Epithelial cell of esophagus (primary cell): Measurements from ENCODE around the gene DZIP1L.
A peak's percentile ranks its signal among the peaks of the same experiment; 100 is the strongest.

ENCODE experiments used
- DNase-seq: peaks from one replicate; pipeline ENCODE4 v3.0.0; 2010; ENCODE audit warnings: low read depth
- H3K4me3 ChIP-seq: 2 replicates; pipeline ENCODE4 v1.5.1; 2011; ENCODE audit warnings: mild to moderate bottlenecking, low read length, control low read depth
- TF ChIP-seq, protein P1 (sequence below): IDR thresholded peaks from 2 replicates; pipeline ENCODE4 v1.5.1; 2011; ENCODE audit warnings: low read depth, mild to moderate bottlenecking, low read length, control low read depth, inconsistent platforms; ENCODE audit not compliant: insufficient read depth; ENCODE audit errors: missing control alignments

DZIP1L gene

DNA sequence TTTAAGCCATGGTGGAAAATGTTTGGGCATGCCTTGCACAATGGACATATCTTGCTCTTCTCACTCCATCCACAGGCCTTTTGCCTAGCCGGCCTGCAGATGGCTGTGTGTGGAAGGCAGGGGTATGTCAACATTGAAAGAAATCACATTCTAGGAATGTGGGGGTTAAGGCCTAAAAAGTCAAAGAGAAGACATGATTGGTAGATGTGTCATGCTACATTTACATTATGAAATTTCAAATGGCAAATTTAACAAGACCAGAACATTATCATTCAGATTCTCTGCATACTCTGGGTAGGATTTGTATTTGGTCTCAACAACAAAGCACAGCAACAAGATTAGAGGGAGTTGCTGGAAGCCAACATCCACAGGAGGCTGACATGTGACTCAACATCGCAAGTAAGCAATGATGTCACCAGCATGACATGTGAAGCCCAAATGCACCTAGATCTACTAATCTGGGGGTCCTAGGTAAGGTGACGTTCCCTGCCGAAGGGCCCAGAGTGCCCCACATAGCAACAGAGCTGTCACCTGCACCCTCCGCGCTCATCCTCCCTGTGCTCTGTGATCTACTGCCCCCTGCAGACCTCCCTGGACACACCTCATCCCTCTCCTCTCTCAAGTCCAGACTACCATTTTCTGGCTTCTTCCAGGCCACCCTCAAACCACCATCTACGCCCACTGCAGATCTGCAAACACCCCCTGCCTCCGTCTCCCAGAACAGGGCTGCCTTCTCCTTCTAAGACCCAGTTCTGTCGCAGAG, 66.1 kb downstream of the DZIP1L start:
- DNase-seq = no peak

DNA sequence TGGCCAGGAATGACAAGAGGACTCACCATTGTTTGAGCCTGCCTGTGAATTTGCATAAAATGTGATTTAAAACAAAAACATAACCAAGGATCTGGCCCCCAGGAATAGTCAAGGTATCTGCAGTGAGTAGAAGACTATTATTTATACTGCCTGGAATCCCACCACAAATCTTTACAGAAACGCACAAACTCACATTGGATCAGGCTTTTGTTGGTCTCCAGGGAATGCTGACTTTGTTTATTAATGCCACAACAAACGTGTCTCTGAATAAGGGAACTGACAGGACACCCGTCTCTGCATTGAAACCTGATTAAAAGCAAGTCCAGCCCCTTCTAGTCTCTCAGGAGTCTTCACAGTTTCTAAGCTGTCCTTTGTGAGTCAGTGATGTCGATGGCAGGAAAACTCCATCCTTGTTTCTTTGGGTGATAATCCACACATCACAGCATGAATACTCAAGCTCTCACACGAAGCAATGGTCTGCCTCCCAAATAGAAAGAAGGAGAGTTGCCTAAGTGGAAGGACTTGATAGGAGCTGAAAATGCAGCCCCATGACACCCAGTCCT, 67.7 kb downstream of the DZIP1L start:
- no peak overlapping the region for H3K4me3 ChIP-seq
- TF ChIP-seq, protein P1, sequence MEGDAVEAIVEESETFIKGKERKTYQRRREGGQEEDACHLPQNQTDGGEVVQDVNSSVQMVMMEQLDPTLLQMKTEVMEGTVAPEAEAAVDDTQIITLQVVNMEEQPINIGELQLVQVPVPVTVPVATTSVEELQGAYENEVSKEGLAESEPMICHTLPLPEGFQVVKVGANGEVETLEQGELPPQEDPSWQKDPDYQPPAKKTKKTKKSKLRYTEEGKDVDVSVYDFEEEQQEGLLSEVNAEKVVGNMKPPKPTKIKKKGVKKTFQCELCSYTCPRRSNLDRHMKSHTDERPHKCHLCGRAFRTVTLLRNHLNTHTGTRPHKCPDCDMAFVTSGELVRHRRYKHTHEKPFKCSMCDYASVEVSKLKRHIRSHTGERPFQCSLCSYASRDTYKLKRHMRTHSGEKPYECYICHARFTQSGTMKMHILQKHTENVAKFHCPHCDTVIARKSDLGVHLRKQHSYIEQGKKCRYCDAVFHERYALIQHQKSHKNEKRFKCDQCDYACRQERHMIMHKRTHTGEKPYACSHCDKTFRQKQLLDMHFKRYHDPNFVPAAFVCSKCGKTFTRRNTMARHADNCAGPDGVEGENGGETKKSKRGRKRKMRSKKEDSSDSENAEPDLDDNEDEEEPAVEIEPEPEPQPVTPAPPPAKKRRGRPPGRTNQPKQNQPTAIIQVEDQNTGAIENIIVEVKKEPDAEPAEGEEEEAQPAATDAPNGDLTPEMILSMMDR = no peak

More for the DNA sequence above, 66.1 kb downstream of the DZIP1L start:
- no peak overlapping the region for H3K4me3 ChIP-seq
- TF ChIP-seq, protein P1 = no peak

DNA sequence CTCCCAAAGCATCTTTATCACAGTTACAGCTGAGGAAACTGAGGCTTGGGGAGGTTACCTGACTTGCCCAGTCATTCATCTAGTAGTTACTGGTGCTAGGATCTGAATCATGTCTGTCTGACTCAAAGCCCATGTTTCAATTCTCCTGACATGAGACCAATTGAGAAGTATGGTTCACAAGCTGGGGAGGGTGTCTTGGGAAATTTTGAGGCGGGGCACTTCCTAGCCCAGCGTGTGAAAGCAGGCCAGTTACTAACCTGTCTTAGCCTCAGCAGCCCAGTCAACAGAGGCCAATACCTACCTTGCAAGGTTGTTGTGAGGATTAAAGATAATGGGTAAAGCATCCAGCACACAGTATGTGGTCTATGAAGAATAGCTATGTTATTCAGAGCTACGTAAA, 68.5 kb downstream of the DZIP1L start:
- TF ChIP-seq, protein P1 = no peak
- H3K4me3 ChIP-seq = no peak overlapping the region
- DNase-seq = peak; percentile 86

More for the DNA sequence above, 67.7 kb downstream of the DZIP1L start:
- no peak for DNase-seq

DNA sequence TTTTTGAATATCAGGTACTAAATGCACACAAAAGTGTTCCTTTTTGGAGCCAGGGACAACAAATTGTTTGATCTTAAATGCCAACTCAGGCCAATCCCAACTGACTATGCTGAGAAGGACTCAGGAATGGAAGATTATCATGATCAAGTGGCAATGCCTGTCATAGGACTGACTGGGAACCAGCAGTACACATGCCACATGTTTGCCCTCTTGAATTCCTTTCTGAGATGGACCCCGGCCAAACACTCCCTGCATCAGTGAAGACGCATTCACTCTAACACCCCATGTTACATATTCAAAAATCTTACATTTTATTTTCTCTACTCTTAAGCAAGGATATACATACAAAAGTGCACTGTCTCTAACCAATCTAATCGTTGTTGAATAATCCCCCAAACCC, 69.3 kb downstream of the DZIP1L start:
- TF ChIP-seq, protein P1 = no peak
- no peak overlapping the region for H3K4me3 ChIP-seq
- DNase-seq = no peak

DNA sequence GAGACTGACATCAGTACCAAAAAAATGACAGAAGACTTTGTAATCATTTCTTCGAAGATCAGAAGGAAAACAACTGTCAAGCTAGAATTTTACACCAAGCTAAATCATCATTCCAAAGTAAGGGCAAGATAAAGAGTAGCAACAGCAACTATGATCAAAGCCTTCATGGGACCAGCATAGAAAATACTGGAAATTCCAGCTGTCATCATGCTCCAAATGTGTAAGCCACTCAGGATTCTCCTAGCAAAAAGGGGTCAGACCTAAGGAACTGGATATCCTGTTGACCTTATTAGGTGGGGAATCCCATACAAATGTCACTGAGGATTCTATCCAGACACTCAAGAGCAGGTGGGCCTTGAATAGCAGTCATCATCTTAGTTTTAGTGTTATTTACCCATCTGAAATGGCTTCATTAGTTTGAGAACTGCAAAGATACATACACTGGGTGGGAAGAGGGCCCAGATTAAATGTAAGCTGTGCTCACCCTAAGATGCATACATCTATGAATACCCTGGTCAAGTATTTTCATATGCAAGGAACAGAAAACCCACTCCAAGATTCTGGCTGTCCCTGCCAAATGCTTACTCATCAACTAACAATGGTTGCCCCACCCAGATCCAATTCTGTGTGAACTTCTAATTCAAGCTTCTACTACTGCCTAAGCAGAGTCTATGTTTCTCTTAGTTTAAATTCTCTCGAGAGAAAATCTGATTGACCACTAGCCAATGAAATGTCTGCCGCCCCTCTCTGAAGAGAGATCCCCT, 72.0 kb downstream of the DZIP1L start:
- H3K4me3 ChIP-seq = no peak overlapping the region
- DNase-seq = peak; percentile 74
- TF ChIP-seq, protein P1 = no peak

DNA sequence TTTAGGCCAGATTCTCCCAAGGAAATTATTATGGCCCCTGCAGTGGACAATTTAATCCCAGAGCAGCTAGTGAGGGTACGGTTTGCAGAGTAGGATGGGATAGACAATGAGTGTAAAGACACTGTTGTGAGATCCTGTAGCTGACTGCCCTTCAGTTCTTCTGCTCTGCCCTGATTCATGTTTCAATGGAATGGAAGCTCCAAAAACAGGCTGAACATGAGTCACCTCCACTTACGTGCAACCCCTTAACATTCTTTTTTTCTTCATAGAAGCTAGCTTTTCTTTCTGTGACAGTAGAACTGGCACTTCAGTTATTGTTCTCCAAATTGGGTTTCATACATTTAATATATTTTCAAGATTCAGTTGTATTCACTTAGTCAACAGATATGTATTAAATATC, 73.4 kb downstream of the DZIP1L start:
- peak; percentile 66 for DNase-seq
- no peak overlapping the region for H3K4me3 ChIP-seq
- TF ChIP-seq, protein P1 = no peak
